Measurements from ENCODE around the gene HMGN3.

HMGN3 gene

DNA sequence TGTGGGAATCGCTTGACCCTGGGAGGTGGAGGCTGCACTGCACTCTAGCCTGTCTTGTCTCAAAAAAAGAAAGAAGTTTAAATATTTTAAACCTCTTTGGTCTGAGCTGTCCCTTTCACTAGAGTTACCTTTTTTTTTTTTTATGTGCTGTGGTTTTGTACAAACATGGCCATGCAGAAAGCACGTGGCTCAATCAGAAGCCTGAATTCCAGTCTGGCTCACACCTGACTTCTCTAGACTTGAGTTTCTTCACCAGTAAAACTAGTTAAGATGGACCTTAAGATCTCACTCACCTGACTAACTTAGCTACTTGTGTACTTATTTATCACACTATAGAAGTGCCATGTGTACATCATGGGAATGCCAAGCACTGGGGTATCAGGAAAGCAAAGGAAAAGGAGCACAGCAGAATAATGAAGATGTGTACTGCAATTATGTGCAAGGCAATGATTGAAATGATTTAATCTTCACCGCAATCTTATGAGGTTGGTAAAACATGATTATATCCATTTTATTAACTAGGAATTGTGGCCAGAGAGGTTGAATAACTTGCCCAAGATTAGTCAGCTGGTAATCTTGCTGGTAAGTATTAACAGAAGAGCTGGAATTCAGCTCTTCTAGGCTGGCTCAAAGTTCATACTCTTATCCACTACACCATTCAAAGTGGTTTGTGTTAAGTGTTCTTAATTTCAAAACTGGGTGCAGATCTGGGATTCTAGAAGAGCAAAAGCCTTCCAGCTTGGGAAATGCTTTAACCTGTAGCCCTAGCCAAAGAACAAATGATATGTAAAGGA lies 10.7 kb downstream of the HMGN3 start:
- H3K27me3 ChIP-seq (replicated peaks; ENCODE audit: control insufficient read depth, insufficient read depth, low read length, poor library complexity, severe bottlenecking), result no peaks in the 10 kb centered on the region
- no peak overlapping the region for H3K4me3 ChIP-seq (ENCODE audit: insufficient read depth, low read depth, low read length, poor library complexity, severe bottlenecking)
- H3K9me3 ChIP-seq (ENCODE audit: control insufficient read depth, low read length), result no peaks in the 10 kb centered on the region
- H3K27ac ChIP-seq (ENCODE audit: insufficient read depth, low read length, poor library complexity, severe bottlenecking), result no peak overlapping the region
- no peak for DNase-seq
- no peaks in the 10 kb centered on the region for H3K36me3 ChIP-seq (ENCODE audit: control insufficient read depth, insufficient read depth, low read length)
- H3K4me1 ChIP-seq (ENCODE audit: control insufficient read depth, insufficient read depth, low read length, poor library complexity, severe bottlenecking), result no peaks in the 10 kb centered on the region

DNA sequence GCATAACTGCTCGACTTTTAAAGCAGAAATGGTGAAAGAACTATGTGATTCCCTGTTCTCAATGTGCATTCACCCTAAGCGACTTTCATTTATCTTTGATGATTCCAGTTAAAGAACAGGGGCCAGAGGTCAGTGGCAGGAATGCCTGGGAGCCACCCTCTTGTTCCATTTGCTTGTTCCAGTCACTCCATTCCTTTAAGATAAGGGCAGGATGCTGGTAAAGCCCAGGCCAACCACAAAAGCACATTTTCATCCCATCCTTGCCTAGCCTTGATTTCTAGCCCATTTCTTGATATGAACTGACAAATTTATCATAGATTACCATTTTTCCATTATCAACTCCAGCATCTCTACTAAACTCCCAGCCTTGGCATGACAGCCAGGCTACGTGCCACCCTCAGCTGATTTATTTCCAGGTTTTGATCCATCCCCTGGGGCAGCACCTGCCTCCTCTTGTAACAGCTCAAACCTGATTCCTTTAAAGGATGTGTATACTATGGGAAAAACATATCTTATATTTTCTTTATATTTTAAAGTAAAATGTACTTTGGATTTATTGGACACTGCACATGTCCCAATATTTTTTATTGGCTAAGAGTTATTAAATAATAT lies 19.2 kb downstream of the HMGN3 start:
- no peak overlapping the region for H3K4me3 ChIP-seq (ENCODE audit: insufficient read depth, low read depth, low read length, poor library complexity, severe bottlenecking)
- no peak for DNase-seq
- H3K9me3 ChIP-seq (ENCODE audit: control insufficient read depth, low read length), result no peaks in the 10 kb centered on the region
- H3K27me3 ChIP-seq (replicated peaks; ENCODE audit: control insufficient read depth, insufficient read depth, low read length, poor library complexity, severe bottlenecking), result no peaks in the 10 kb centered on the region
- H3K36me3 ChIP-seq (ENCODE audit: control insufficient read depth, insufficient read depth, low read length), result no peaks in the 10 kb centered on the region
- no peaks in the 10 kb centered on the region for H3K4me1 ChIP-seq (ENCODE audit: control insufficient read depth, insufficient read depth, low read length, poor library complexity, severe bottlenecking)
- no peak overlapping the region for H3K27ac ChIP-seq (ENCODE audit: insufficient read depth, low read length, poor library complexity, severe bottlenecking)

DNA sequence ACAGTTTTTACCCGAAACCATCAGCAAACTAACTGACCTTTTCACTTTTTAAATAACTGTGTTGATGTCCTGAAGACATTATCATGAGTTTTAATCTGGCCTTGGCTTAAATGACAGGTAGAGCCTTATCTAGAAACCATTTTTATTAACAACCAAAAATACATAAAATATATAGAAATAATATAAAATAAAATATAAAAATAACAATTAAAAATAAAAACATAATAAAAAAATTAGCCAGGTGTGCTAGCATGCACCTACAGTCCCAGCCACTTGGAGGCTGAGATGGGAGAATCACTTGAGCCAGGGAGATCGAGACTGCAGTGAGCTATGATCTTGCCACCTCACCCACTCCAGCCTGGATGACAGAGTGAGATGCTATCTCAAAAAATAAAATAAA lies 21.6 kb downstream of the HMGN3 start:
- no peaks in the 10 kb centered on the region for H3K9me3 ChIP-seq (ENCODE audit: control insufficient read depth, low read length)
- no peaks in the 10 kb centered on the region for H3K4me1 ChIP-seq (ENCODE audit: control insufficient read depth, insufficient read depth, low read length, poor library complexity, severe bottlenecking)
- DNase-seq, result no peak
- no peak overlapping the region for H3K27ac ChIP-seq (ENCODE audit: insufficient read depth, low read length, poor library complexity, severe bottlenecking)
- no peaks in the 10 kb centered on the region for H3K27me3 ChIP-seq (replicated peaks; ENCODE audit: control insufficient read depth, insufficient read depth, low read length, poor library complexity, severe bottlenecking)
- no peak overlapping the region for H3K4me3 ChIP-seq (ENCODE audit: insufficient read depth, low read depth, low read length, poor library complexity, severe bottlenecking)
- H3K36me3 ChIP-seq (ENCODE audit: control insufficient read depth, insufficient read depth, low read length), result no peaks in the 10 kb centered on the region

DNA sequence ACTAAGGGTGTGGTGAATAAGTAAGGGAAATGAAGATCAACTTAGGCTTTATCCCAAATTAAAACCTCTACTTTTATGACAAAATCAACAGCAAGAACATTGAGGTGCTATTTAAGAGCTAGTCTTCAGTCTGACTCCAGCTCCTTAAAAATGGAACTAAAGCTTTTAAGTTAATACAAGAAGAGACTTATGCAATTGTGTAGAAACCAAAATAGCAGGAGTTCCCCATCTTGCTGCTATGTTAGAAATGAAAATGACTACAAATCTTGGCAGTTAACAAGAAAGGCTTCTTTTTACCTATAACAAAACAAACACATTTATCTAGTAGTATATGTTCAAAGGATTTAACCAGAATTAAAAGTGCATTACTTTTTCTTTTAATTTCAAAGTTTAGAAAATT lies 25.7 kb downstream of the HMGN3 start:
- Histone ChIP-seq H3K4me3 (ENCODE audit: insufficient read depth, low read depth, low read length, poor library complexity, severe bottlenecking) (no peak overlapping the region), H3K27ac (ENCODE audit: insufficient read depth, low read length, poor library complexity, severe bottlenecking) (no peak overlapping the region), H3K27me3 (replicated peaks; ENCODE audit: control insufficient read depth, insufficient read depth, low read length, poor library complexity, severe bottlenecking) (no peaks in the 10 kb centered on the region), H3K4me1 (ENCODE audit: control insufficient read depth, insufficient read depth, low read length, poor library complexity, severe bottlenecking) (no peaks in the 10 kb centered on the region), H3K9me3 (ENCODE audit: control insufficient read depth, low read length) (no peaks in the 10 kb centered on the region), H3K36me3 (ENCODE audit: control insufficient read depth, insufficient read depth, low read length) (no peaks in the 10 kb centered on the region)
- no peak for DNase-seq

DNA sequence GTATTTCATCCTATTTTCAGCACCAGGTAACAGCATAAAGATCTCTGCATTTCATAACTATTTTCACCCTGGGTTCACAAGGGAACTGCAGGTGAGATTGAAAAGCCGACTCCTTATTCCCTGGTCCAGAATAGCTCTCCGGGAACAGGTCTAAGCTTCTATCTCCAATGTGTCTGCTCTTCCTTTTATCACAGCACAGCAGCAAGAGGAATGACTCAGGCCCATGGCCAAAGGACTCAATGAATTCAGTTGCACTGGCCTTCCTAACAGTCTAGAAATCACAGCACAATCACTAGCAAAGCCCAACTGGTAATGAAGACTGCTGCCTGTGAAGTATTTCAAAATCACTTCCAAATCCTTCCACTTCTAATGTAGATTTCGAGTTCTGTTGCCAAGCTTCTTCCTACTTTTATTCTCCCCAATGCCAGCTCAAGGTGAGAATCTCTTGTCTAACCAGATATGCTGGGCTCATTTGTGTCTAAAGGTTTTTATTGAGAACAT lies 30.7 kb downstream of the HMGN3 start:
- no peaks in the 10 kb centered on the region for H3K9me3 ChIP-seq (ENCODE audit: control insufficient read depth, low read length)
- no peak overlapping the region for H3K27ac ChIP-seq (ENCODE audit: insufficient read depth, low read length, poor library complexity, severe bottlenecking)
- H3K36me3 ChIP-seq (ENCODE audit: control insufficient read depth, insufficient read depth, low read length), result peaks cover 9% of the 10 kb centered on the region
- no peaks in the 10 kb centered on the region for H3K27me3 ChIP-seq (replicated peaks; ENCODE audit: control insufficient read depth, insufficient read depth, low read length, poor library complexity, severe bottlenecking)
- H3K4me1 ChIP-seq (ENCODE audit: control insufficient read depth, insufficient read depth, low read length, poor library complexity, severe bottlenecking), result no peaks in the 10 kb centered on the region
- DNase-seq, result no peak
- no peak overlapping the region for H3K4me3 ChIP-seq (ENCODE audit: insufficient read depth, low read depth, low read length, poor library complexity, severe bottlenecking)

DNA sequence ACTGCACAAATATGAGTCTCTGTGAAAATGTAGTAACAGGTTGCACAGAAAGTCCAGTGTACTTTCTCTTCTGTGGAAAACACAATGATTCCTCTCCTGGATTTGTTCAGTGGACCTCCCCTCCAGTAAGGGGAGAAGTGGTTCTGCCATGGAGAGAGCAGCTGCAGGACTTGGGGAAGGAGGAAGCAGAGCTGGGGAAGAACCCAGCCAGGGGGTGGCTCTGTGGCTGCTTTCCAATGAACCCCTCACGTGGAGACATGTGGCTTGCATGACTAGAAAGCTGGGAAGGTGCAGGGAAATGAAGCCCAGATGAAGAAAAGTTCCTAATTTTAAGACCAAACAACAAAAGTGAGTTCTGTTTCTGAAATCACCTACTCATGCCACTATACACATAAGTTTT lies 31.9 kb downstream of the HMGN3 start:
- no peak for DNase-seq
- peaks cover 9% of the 10 kb centered on the region for H3K36me3 ChIP-seq (ENCODE audit: control insufficient read depth, insufficient read depth, low read length)
- no peak overlapping the region for H3K4me3 ChIP-seq (ENCODE audit: insufficient read depth, low read depth, low read length, poor library complexity, severe bottlenecking)
- no peaks in the 10 kb centered on the region for H3K27me3 ChIP-seq (replicated peaks; ENCODE audit: control insufficient read depth, insufficient read depth, low read length, poor library complexity, severe bottlenecking)
- H3K9me3 ChIP-seq (ENCODE audit: control insufficient read depth, low read length), result no peaks in the 10 kb centered on the region
- no peak overlapping the region for H3K27ac ChIP-seq (ENCODE audit: insufficient read depth, low read length, poor library complexity, severe bottlenecking)
- no peaks in the 10 kb centered on the region for H3K4me1 ChIP-seq (ENCODE audit: control insufficient read depth, insufficient read depth, low read length, poor library complexity, severe bottlenecking)

DNA sequence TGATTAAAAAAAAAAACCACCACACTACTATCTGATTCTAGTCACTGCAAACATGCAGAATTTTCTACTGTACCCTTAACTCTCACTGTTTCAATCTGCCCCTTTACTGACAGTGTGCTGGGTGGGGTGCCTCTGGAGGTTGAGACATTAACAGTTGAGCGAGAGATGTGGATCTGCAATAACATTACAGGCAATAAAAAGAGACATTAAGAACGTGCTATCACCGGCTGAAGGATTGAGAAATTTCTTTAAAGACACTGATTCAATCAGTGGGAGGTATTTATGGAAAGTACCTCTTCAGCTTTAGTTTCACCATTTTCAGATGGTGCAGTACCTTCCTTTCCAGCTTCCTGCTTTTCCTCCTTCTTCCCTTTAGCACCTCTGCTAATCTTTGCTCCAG lies 32.5 kb downstream of the HMGN3 start:
- peaks cover 9% of the 10 kb centered on the region for H3K36me3 ChIP-seq (ENCODE audit: control insufficient read depth, insufficient read depth, low read length)
- no peak overlapping the region for H3K4me3 ChIP-seq (ENCODE audit: insufficient read depth, low read depth, low read length, poor library complexity, severe bottlenecking)
- no peaks in the 10 kb centered on the region for H3K27me3 ChIP-seq (replicated peaks; ENCODE audit: control insufficient read depth, insufficient read depth, low read length, poor library complexity, severe bottlenecking)
- no peak for DNase-seq
- no peaks in the 10 kb centered on the region for H3K4me1 ChIP-seq (ENCODE audit: control insufficient read depth, insufficient read depth, low read length, poor library complexity, severe bottlenecking)
- no peak overlapping the region for H3K27ac ChIP-seq (ENCODE audit: insufficient read depth, low read length, poor library complexity, severe bottlenecking)
- H3K9me3 ChIP-seq (ENCODE audit: control insufficient read depth, low read length), result no peaks in the 10 kb centered on the region

DNA sequence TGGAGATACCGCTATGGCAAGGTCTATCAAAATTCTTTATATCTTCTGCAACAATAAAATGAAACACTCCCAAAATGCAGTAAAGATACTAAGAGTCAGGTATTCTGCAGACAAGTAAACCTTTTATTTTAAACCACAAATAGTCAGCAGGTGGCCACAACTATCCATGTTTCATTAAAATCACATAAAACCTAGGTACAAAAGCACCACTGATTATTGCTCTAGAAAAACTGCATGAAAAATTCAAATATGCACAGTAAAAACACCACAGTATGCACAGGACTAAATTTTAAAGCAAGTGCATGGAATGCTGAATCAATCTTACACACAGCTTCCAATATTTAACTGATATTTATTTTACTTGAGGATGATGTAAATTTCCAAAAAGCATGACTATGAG lies 33.3 kb downstream of the HMGN3 start:
- Histone ChIP-seq H3K27me3 (replicated peaks; ENCODE audit: control insufficient read depth, insufficient read depth, low read length, poor library complexity, severe bottlenecking) (no peaks in the 10 kb centered on the region), H3K4me3 (ENCODE audit: insufficient read depth, low read depth, low read length, poor library complexity, severe bottlenecking) (no peak overlapping the region), H3K9me3 (ENCODE audit: control insufficient read depth, low read length) (no peaks in the 10 kb centered on the region), H3K27ac (ENCODE audit: insufficient read depth, low read length, poor library complexity, severe bottlenecking) (no peak overlapping the region), H3K4me1 (ENCODE audit: control insufficient read depth, insufficient read depth, low read length, poor library complexity, severe bottlenecking) (no peaks in the 10 kb centered on the region), H3K36me3 (ENCODE audit: control insufficient read depth, insufficient read depth, low read length) (peaks cover 9% of the 10 kb centered on the region)
- no peak for DNase-seq

DNA sequence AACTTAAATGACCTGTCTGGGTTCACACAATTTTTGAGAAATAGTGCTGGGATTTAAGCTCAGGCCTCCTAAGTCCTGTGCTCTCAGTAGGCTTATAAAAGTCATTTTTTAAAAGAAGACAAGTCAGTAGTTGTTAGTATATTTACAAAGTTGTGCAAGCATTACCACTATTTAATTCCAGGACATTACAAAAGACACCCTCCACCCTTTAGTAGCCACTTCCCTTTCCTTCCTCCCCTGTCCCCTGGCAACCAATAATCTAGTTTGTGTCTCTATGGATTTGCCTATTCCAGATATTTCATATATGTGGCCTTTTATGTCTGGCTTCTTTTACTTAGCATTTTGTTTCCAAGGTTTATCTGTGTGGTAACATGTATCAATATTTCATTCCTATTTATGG lies 37.6 kb downstream of the HMGN3 start:
- H3K4me1 ChIP-seq (ENCODE audit: control insufficient read depth, insufficient read depth, low read length, poor library complexity, severe bottlenecking), result no peaks in the 10 kb centered on the region
- no peaks in the 10 kb centered on the region for H3K36me3 ChIP-seq (ENCODE audit: control insufficient read depth, insufficient read depth, low read length)
- no peaks in the 10 kb centered on the region for H3K27me3 ChIP-seq (replicated peaks; ENCODE audit: control insufficient read depth, insufficient read depth, low read length, poor library complexity, severe bottlenecking)
- DNase-seq, result no peak
- H3K9me3 ChIP-seq (ENCODE audit: control insufficient read depth, low read length), result no peaks in the 10 kb centered on the region
- H3K27ac ChIP-seq (ENCODE audit: insufficient read depth, low read length, poor library complexity, severe bottlenecking), result no peak overlapping the region
- H3K4me3 ChIP-seq (ENCODE audit: insufficient read depth, low read depth, low read length, poor library complexity, severe bottlenecking), result no peak overlapping the region

DNA sequence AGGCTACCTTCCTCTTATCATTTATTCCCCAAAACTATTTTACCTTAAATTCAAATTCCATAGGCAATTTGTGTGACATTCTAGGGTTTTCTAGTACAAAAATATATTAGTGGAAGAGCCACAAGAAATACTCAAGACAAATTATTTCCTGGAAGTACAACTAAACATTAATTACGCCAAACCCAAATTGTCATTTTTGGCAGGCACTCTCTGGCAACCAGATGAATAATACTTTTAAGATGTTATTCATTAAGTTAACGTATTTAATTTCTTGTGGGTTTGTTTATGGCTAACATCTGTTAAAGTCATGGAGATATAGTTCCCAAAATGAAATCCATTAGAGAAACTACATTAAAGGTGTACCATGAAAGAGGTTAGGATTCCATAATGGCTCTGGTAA lies 40.5 kb downstream of the HMGN3 start:
- no peaks in the 10 kb centered on the region for H3K4me1 ChIP-seq (ENCODE audit: control insufficient read depth, insufficient read depth, low read length, poor library complexity, severe bottlenecking)
- no peak overlapping the region for H3K4me3 ChIP-seq (ENCODE audit: insufficient read depth, low read depth, low read length, poor library complexity, severe bottlenecking)
- H3K9me3 ChIP-seq (ENCODE audit: control insufficient read depth, low read length), result no peaks in the 10 kb centered on the region
- no peaks in the 10 kb centered on the region for H3K36me3 ChIP-seq (ENCODE audit: control insufficient read depth, insufficient read depth, low read length)
- no peak for DNase-seq
- H3K27me3 ChIP-seq (replicated peaks; ENCODE audit: control insufficient read depth, insufficient read depth, low read length, poor library complexity, severe bottlenecking), result no peaks in the 10 kb centered on the region
- no peak overlapping the region for H3K27ac ChIP-seq (ENCODE audit: insufficient read depth, low read length, poor library complexity, severe bottlenecking)
